ENCODE measurements around the gene IL18R1. TPM values are rescaled to one million over a fixed set of nuclear protein-coding genes. Genes with fewer than 3 reads are reported as not detected.
A peak's percentile ranks its signal among the peaks of the same experiment; 100 is the strongest.

Gene IL18R1
- total and polyA plus RNA-seq, 9 of the 15 experiments (the other 6 are each of a cell fraction or from before 2014, with no cell fraction given) = 0.55 to 10.0 (median 2.5) TPM

- POLR2A ChIA-PET = no interaction called here
- in situ Hi-C loops (cut with MboI) = no loop called here
These were observed 9.0 kb upstream of the IL18R1 start for GRCh38 chr2:102346381-102347130.

More at GRCh38 chr2:102346381-102347130, 9.0 kb upstream of the IL18R1 start:
- no peaks in the 10 kb centered on the region for H4K20me1 ChIP-seq (replicated peaks; ENCODE audit: control insufficient read depth, insufficient read depth, low read length)
- H3K27ac ChIP-seq (ENCODE audit: extremely low read depth, low read depth, low read length) = no peak overlapping the region
- CTCF ChIA-PET (ENCODE audit: low intra/inter-chr PET ratio) = no interaction called here
- H2AFZ ChIP-seq (ENCODE audit: low read depth, low read length) = no peak overlapping the region
- H3K79me2 ChIP-seq (ENCODE audit: control insufficient read depth, insufficient read depth, low read length) = no peaks in the 10 kb centered on the region
- 48% methylated on average over 7 of the region's 7 CpGs for WGBS (ENCODE audit: insufficient coverage, low coverage, missing lambda C conversion rate)
- no peak overlapping the region for H3K9ac ChIP-seq (ENCODE audit: insufficient read depth in 1 of 2, low read depth in 2 of 2, low read length in 2 of 2)
- ATAC-seq (no peak), FAIRE-seq (no peak), DNase-seq (ENCODE audit: extremely low read depth in 1 of 4, low spot score in 3 of 4) (no peak)
- H3K9me1 ChIP-seq (ENCODE audit: control insufficient read depth, insufficient read depth, low read length) = no peaks in the 10 kb centered on the region
- H3K9me3 ChIP-seq (replicated peaks; ENCODE audit: control insufficient read depth, insufficient read depth, low read depth, low read length) = peaks cover 3% of the 10 kb centered on the region; the same call in 1 of the 2 replicates
- H3K4me2 ChIP-seq (ENCODE audit: insufficient read depth, low read length) = no peak overlapping the region
- no peaks in the 10 kb centered on the region; a peak in 1 of 5 replicates for H3K4me1 ChIP-seq (replicated peaks in 1 of 2; ENCODE audit: control insufficient read depth in 2 of 2, insufficient read depth in 2 of 2, low read length in 2 of 2)
- TF ChIP-seq ZNF311 (CRISPR knock-in tag; IDR thresholded peaks at IDR 0.05) (no peak), MGA (IDR thresholded peaks at IDR 0.05) (no peak), MAFG (tag; conservative IDR thresholded peaks at IDR 0.05) (peak; percentile 61), MAFK (IDR thresholded peaks at IDR 0.05; ENCODE audit: low read length) (peak; percentile 65), MAFF (IDR thresholded peaks at IDR 0.05; ENCODE audit: low read length) (peak; percentile 71), PKNOX1 (IDR thresholded peaks at IDR 0.05) (no peak), C11orf30 (IDR thresholded peaks at IDR 0.05; ENCODE audit: low read depth) (peak; percentile 72; the same call in 1 of the 2 replicates), ZNF316 (IDR thresholded peaks at IDR 0.05) (peak; percentile 76)
- no TSS peak for BruUV-seq (replicated peaks)
- no peaks in the 10 kb centered on the region for H3K36me3 ChIP-seq (ENCODE audit: control insufficient read depth, insufficient read depth, low read length)
- intact Hi-C loops (cut with micrococcal nuclease) = no loop called here
- H3K4me3 ChIP-seq = no peak overlapping the region
- no peaks in the 10 kb centered on the region for H3K27me3 ChIP-seq (ENCODE audit: control insufficient read depth in 2 of 2, insufficient read depth in 2 of 2, low read length in 2 of 2)

Data from K562 (cell line).